GM18907 (cell line): ENCODE measurements around the gene SIAE.

Experiments used
- ATAC-seq: cut with Tn5 transposase; IDR thresholded peaks from one replicate; pipeline ENCODE4 v1.9.1; 2021; ENCODE audit warnings: mild to moderate bottlenecking, moderate library complexity; ENCODE audit not compliant: unreplicated experiment

The SIAE gene, protein sequence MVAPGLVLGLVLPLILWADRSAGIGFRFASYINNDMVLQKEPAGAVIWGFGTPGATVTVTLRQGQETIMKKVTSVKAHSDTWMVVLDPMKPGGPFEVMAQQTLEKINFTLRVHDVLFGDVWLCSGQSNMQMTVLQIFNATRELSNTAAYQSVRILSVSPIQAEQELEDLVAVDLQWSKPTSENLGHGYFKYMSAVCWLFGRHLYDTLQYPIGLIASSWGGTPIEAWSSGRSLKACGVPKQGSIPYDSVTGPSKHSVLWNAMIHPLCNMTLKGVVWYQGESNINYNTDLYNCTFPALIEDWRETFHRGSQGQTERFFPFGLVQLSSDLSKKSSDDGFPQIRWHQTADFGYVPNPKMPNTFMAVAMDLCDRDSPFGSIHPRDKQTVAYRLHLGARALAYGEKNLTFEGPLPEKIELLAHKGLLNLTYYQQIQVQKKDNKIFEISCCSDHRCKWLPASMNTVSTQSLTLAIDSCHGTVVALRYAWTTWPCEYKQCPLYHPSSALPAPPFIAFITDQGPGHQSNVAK

DNA sequence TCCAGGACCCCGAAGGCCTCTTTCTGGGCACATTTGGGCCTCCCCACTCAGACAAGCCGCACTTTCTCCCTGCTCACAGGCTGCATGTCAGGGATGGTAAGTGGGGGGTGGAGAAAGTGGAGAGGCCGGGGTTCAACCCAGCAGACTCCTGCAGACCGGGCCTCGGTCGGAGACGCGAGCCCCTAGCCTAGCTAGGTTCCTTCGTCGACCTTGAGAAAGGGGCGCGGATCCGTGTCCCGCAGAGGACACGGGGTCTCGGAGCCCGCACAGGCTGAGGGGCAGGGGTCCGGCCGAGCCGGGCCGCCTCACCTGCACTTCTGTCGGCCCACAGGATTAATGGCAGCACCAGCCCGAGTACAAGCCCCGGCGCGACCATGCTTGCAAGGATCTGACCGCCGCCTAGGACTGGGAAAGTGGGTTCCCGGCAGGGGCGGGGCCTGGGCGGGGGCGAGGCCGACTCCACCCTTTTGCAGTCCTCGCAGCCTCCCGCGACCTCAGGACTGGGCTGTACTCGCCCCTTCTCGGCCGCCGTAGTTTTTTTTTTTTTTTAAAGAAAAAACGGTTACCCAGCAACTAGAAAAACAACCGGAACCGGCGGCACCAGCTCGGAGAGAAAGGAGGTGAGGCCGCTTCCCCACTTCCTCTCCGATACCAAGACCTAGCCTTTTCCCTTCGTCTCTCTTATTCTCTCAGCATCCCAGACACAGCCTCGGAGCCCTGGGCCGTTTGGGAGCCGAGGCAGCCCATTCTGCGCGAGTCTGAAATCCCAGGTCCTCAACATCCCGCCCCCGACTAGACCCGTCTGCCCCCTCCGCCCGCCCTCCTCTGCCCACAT lies at the start of gene SIAE, which contains the start of gene SPA17:
SIAE (minus strand) TSS at position 407 of the 835 bp plus-strand sequence; CDS start at position 376, 31 bp downstream.
SPA17 (plus strand) TSS at position 572 of the 835 bp plus-strand sequence. CDS start 1,361 bp downstream, outside the sequence.
- ATAC-seq = peak; percentile 91

DNA sequence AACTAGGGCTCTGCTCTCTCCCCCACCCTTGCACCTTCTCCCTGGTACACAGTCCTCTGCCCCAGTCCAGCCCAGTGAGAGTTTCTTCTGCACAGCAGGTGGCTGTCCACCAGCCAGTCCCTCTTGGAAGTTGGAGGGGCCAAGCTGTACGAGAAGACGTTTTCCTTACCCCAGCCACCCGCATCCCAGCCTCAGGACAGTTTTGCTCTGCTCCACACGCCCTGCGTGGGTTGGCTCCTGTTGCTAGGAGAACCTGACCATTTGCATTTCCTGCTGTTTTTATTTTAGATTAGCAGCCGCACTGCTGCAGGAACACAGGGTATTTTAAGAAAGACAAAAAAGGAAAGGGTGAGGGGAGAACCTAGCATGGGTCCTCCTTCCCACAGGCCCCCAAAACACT lies 48.6 kb upstream of the SIAE start:
- ATAC-seq = no peak

DNA sequence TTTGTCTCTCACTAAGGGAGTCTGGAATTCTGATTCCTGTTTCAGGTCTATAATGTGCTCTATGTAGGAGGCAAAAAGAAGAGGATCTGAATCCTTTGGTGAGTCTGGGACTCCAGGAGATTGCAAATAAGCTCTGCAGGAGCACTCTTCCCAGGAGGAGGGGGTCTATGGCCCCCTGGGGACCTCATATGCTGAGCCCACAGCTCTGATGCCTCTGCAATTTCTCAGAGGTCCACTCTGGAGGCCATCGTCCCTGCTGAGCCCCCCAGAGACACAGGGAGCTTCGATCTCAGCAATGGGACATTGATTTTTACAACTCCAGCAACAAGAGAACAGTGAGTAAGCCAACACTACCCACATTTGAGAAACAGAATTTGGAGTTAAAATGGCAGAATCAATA lies 46.0 kb upstream of the SIAE start:
- ATAC-seq = no peak

DNA sequence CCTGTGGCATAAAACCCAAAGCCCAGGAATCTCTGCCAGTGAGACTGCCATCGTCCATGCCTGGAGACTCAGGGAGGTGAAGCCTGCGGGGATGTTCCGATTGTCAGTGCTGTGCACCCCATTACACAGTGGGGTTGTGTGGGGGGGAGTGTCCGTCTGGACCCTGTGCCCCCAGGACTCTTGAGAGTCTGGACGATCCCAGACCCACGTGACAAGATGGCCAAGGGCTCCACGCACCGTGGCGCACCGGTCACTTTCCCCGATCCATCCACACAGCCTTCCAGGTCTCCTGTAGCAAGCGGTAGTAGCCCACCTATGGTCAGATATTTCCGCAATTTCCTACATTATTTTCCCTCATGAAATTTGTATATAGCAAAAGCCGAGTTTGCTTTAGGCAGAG lies 45.3 kb upstream of the SIAE start:
- ATAC-seq = no peak

DNA sequence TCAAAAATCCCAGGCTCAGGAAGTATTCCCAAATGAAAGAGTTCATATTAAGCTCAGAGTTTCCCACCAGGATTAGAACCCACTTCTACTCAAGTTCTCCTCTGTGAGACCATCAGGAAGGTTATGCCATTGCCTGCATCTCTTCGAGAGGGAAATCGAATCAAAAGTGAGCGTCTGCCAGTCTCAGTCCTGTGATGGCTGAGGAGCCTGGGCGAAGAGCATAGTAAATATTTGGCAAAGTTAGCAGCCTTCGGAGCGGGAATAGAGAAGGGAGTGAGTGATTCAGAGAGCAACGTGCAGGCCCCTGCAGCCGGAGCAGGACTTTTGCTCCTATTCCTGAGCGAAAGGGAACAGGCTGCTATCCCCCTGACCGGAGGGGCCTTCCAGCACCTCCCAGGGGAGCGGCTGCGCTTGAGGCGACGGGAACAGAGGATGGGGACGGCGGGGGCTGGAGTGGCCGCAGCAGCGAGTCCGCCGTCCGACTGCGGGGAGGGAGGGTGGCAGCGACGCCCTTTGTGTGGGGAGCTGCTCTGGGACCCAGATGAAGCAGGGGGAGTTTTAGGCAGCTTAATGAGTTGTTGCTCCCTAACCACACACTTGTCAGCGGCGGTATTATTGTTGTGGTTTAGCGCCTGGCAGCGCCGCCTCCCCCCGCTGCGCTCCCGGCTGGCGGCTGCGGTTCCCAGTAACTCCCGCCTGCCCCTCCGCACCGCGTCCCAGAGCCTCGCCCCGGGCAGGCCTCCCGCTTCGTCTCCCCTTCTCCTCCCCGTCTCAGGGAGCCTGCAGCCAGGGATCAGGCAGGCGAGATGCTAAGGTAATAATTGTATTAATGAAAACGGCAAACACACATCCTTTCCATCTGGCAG lies 44.5 kb upstream of the SIAE start:
- ATAC-seq = peak; percentile 61

DNA sequence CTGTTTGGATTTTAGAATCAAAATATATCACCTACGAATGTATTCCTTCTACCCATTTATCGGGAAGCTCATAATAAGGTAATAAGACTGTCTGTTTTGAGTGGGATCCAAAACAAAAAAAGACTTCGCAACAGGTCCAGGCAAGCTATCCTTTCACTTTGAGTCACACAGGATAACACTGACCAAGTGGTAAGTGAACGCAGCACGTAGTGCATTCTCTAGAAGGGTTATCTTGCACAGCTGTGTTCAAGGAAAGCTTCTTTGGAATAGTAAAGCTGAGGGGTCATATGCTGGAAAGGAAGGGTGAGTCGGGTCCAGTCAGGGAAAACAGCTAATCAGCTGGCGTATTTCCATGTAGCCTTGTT lies 43.9 kb upstream of the SIAE start:
- no peak for ATAC-seq

DNA sequence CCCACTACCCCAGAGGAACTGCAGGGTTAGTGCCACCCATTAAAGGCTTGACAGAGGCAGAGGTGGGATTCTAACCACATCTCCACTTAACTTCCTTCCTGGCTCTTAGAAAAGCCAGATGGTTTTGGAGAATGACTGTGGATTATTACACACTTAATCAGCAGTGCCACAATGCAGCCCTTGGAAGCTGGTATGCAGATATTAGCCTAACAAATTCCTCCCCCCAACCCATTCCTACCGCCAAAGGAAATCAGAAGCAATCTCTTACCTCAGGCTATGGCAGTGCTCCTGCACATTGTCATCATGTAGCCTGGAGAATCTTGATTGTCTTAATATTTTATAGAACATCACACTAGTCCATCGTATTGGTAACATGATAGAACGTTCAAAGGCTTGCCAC lies 43.1 kb upstream of the SIAE start:
- ATAC-seq = no peak

DNA sequence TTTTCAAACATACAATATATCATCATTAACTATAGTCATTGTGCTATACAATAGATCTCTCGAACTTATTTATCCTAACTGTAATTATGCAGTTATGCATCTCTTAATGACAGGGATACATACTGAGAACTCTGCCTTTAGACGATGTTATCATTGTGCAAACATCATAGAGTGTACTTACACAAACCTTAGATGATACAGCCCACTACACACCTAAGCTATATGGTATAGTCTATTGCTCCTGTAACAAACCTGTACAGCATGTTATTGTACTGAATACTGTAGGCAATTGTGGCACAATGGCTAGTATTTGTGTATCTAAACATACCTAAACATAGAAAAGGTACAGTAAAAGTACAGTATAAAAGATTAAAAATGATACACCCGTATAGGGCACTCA lies 38.9 kb upstream of the SIAE start:
- no peak for ATAC-seq

DNA sequence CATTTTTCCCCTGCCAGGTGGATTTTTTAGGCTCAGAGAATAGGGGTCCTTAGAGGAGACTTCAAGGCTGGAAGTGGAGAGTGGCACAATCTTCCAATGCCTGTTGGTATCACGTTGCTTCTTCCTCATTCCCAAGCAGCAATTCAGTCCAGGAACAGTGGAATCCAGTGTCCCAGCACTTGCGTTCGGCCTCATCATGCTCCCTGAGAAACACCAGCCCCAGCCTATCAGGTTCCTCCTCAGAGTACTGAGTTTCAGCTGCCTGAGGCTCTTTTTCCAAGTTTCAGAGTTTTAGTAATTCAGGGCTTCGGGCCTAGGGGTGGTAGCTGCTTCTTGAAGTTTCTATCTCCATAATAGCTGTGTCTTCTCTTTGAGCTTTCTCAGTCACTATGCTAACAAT lies 34.3 kb upstream of the SIAE start:
- ATAC-seq = no peak

DNA sequence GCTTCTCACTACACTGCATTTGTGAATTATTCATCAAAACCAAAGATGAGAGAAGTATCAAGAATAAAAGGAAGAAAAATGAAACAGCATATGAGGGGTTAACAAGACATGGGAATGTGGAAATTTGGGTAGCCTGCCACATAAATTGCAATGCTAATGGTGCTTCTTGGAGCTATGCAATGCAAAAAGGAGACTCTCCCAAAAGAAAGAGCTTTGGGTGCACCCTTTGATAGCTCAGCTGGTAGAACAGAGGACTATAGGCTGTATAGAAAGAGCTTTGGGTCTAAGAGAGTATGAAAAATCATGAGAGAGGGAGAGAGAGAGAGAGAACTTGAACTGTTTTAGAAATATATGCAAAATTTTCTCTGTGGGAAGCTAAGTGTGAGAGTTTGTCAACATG lies 26.5 kb upstream of the SIAE start:
- ATAC-seq = no peak

DNA sequence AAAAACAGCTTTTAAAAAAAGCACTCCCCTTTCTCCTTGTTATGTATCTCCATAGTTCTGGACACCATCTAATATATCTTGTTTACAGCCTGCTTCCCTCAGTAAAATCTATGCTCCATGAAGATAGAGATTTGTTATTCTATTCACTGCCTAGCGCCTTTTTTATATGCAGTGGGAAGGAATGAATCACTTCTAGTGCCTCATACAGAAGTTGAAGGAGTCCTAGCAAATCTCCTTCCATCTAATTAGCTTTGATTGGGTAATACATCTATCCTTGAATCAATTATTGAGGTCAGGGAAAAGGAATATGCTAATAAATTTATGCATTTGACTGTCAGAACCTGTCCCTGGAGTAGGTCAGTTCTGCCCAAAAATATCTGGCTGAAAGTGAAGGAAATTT lies 26.0 kb upstream of the SIAE start:
- no peak for ATAC-seq

DNA sequence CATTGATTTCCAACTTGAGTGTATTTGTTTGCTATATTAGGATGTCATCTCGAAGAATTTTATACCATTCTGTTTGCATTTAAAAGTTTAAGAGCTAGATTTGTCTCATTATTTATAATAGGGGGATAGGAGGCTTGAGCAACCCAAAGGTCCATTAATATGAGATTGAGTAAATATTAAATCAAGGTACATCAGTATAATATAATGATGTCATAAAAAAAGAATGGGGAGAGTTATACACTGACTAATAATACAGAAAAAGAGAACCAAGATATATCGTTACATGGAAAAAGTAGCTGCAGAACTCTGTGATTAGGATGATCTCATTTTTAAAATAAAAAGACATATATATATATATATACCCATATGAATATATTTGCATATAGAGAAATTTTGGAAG lies 19.6 kb upstream of the SIAE start:
- ATAC-seq = no peak

DNA sequence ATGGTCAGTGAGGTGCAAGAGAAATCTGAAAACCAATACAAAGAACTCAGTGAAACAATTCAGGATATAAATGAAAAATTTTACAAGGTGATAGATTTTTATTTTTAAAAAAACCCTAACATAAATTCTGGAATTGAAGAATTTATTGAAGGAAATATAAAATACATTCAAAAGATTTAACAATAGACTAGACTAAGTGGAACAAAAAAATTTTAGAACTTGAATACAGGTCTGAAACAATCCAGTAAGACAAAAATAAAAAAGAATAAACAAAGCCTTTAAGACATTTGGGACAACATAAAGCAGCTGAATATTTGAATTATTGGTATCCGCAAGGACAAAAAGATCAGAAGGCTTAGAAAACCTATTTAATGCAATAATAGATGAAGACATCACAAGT lies 8.9 kb upstream of the SIAE start:
- ATAC-seq = no peak

DNA sequence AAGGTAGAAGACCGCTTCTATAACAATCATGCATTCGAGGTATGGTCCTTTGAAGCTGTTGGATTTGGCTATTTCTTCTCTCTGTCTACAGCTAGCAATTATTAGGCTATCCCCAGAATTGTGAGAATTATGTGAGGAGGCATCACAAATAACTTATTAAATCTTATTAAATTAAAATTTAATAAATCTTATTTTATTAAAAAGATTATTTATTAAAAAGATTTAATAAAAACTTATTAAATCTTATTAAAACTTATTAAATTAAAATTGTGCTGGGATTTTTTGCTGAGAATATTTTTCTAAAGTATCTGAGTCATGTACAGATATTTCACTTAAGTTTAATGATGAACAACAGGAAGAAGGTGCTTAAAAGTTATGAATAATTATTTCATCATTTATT lies 7.9 kb upstream of the SIAE start:
- ATAC-seq = no peak

DNA sequence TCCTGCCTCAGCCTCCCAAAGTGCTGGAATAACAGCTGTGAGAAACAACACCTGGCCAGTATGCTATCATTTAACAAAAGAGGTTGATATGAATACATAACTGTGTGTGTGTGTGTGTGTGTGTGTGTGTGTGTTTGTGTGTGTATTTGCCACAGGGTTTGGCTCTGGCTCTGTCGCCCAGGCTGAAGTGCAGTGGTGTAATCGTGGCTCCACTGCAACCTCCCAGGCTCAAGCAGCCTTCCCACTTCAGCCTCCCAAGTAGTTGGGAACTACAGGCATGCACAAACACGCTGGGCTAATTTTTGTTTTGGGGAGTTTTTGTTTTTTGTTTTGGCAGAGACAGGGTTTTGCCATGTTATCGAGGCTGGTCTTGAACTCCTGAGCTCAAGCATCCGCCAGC lies 4.9 kb upstream of the SIAE start:
- no peak for ATAC-seq

DNA sequence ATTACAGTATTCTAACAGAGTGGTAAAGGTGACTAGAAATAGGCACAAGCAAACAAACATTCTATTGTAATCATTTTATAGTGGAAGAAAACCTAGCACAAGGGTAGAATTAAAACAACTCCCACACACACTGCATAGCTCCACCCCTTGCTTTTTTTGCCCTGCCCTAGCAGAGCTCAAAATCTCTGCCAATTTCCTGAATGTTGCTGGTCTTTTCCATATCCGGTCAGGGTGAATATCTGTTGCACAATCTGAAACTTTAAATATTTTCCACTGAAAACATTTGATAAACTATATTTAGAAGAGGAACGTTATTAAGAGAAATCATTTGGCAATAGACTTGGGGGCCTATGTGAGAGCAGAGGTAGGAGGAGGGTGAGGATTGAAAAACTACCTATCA lies 2.8 kb upstream of the SIAE start:
- ATAC-seq = no peak

DNA sequence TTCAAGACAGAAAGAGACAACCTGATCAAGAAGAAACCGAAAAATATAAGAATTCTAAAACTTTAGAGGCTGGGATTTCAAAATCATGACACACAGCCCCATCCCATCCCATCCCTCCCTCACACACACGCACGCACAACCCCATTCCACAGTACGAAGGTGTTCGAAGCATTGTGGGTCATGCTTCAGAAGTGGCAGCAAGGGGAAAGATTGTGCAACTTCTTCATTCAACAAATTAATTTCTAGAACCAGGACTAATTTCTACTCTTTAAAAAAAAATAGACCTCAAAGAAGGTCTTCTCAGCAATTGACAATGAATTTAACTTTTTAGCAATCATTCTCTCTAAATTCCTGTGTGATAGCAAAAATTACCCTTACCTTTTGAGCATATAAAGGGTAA lies 1.0 kb upstream of the SIAE start:
- ATAC-seq = no peak

DNA sequence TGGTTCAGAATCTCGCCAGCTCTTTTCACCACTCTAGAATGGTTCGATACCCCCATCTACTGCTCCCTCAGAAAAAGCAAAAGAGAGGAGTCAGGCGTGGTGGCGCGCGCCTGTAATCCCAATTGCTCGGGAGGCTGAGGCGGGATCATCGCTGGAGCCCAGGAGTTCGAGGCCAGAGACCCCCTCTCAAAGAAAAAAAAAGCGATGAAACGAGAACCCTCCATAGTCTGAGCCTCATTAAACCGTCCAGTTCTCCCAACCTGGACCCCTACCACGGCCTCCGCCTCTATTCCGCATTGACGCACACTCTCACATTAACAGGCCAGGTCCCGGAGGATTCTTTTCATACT lies 604 bp upstream of the SIAE start:
- no peak for ATAC-seq

DNA sequence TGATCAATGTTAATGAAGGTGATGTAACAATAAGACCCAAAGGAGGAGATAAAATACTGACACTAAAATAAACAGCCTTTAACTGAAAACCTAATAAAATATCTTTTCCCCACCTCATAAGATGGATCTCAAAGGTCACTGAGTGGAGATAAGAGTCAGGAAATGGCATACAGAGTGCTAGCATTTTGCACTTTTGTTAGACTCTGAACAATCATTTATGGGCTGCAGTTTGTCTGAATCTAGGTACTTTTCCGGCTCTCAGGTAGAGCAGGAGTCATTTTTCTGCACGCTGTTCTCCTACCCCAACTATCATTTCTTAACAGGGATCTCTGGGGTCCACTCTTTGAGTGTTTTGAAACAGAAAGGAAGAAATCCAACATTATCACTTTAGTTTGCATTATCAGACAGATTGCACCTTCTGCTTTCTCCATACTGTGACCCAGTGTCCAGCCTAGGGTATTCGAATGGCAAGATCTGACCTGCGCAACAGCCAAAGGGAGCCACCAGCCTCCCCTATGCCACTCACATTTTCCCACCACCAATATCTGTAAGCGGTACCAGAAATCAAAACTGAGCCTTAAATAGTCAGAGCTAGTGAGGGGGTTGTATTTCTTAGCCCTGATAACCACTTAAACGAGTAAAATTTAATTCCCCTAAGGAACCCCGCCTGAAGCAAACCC lies 863 bp downstream of the SIAE start:
- no peak for ATAC-seq

DNA sequence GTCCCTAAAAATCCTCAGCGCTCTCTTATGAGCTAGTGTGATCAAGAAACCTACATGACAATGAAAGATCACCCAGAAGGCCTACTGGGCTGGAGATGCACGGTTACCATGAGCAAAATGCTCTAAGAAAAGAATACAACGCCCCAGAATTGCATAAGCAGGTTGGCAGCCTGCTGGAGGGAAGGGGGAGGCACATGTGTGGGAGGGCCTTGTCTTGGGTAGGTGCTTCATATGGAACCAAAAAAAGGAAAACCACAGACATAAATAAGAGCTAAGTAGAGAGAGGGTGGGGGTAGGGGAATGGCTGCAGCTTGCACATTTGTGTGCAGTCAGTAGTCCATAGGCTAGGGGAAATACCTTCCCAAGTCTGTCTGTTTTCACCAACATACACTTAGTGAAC lies 2.8 kb downstream of the SIAE start:
- ATAC-seq = no peak

DNA sequence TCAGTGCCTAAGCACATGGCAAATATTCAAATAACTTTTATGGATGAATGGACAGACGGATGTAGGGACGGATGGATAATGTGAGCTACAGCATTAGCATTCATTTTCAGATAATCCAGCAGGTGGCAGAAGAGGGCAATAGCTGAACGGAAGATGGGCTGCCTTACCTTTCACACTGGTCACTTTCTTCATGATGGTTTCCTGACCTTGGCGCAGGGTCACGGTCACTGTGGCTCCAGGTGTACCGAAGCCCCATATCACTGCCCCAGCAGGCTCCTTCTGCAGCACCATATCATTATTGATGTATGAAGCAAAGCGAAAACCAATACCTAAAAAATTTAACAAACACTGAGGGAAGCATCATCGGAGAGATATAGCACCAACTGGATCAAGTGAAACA lies 4.3 kb downstream of the SIAE start:
- ATAC-seq = peak; percentile 41
